ENCODE results near the gene MTSS2. TPM values are rescaled to one million over a fixed set of nuclear protein-coding genes. Genes with fewer than 3 reads are reported as not detected.

Gene MTSS2
- polyA plus RNA-seq, 1 experiment = 57.9 TPM

- CTCF ChIA-PET = no interaction called here
- no peaks in the 10 kb centered on the region for H3K27me3 ChIP-seq (ENCODE audit: control insufficient read depth, insufficient read depth, low read length)
- POLR2A ChIA-PET = no interaction called here
- H3K4me3 ChIP-seq (ENCODE audit: low read depth, low read length) = no peak overlapping the region
- H3K9me3 ChIP-seq (ENCODE audit: control insufficient read depth, insufficient read depth, low read length) = peaks cover 14% of the 10 kb centered on the region; the same call in 1 of the 2 replicates
- no peak overlapping the region for H3K27ac ChIP-seq (ENCODE audit: low read depth, low read length)
- no peak for DNase-seq (ENCODE audit: low read depth, low spot score)
- no peak for TF ChIP-seq CTCF (IDR thresholded peaks at IDR 0.05; ENCODE audit: low read depth, low read length)
These were observed 13.0 kb upstream of the MTSS2 start for GRCh38 chr16:70698901-70699300.

GRCh38 chr16:70697594-70698170, 11.8 kb upstream of the MTSS2 start:
- no peak for TF ChIP-seq CTCF (IDR thresholded peaks at IDR 0.05; ENCODE audit: low read depth, low read length)
- POLR2A ChIA-PET = no interaction called here
- Histone ChIP-seq H3K27ac (ENCODE audit: low read depth, low read length) (no peak overlapping the region), H3K27me3 (ENCODE audit: control insufficient read depth, insufficient read depth, low read length) (no peaks in the 10 kb centered on the region), H3K4me3 (ENCODE audit: low read depth, low read length) (no peak overlapping the region), H3K9me3 (ENCODE audit: control insufficient read depth, insufficient read depth, low read length) (peaks cover 14% of the 10 kb centered on the region; the same call in 1 of the 2 replicates)
- DNase-seq (ENCODE audit: low read depth, low spot score) = no peak
- CTCF ChIA-PET = no interaction called here

GRCh38 chr16:70696952-70697593, 11.2 kb upstream of the MTSS2 start:
- CTCF ChIA-PET = no interaction called here
- TF ChIP-seq CTCF (IDR thresholded peaks at IDR 0.05; ENCODE audit: low read depth, low read length) = no peak
- POLR2A ChIA-PET = no interaction called here
- Histone ChIP-seq H3K9me3 (ENCODE audit: control insufficient read depth, insufficient read depth, low read length) (peaks cover 14% of the 10 kb centered on the region; the same call in 1 of the 2 replicates), H3K27ac (ENCODE audit: low read depth, low read length) (no peak overlapping the region), H3K4me3 (ENCODE audit: low read depth, low read length) (no peak overlapping the region), H3K27me3 (ENCODE audit: control insufficient read depth, insufficient read depth, low read length) (no peaks in the 10 kb centered on the region)
- DNase-seq (ENCODE audit: low read depth, low spot score) = no peak

- no peak for TF ChIP-seq CTCF (IDR thresholded peaks at IDR 0.05; ENCODE audit: low read depth, low read length)
- H3K27me3 ChIP-seq (ENCODE audit: control insufficient read depth, insufficient read depth, low read length) = no peaks in the 10 kb centered on the region
- H3K4me3 ChIP-seq (ENCODE audit: low read depth, low read length) = no peak overlapping the region
- CTCF ChIA-PET = interaction anchor here (0.8 kb wide), 1 partner anchor 42 kb away, joined by 3 read pairs; no protein-coding TSS in a partner anchor
- peaks cover 14% of the 10 kb centered on the region; the same call in 1 of the 2 replicates for H3K9me3 ChIP-seq (ENCODE audit: control insufficient read depth, insufficient read depth, low read length)
- no peak for DNase-seq (ENCODE audit: low read depth, low spot score)
- H3K27ac ChIP-seq (ENCODE audit: low read depth, low read length) = no peak overlapping the region
- POLR2A ChIA-PET = interaction anchor here (0.6 kb wide), 1 partner anchor 205 kb away, joined by 9 read pairs; no protein-coding TSS in a partner anchor
These were observed 10.5 kb upstream of the MTSS2 start for GRCh38 chr16:70696355-70696754.

Measured in AG04450 (cell line).